Measurements from ENCODE around the gene IFITM2. TPM values are rescaled to one million over a fixed set of nuclear protein-coding genes. Genes with fewer than 3 reads are reported as not detected.
"Not testable (repeated sequence)": the region's sequence is repeated elsewhere in the genome, so short reads cannot be mapped to it uniquely, and the experiment has no call there.

IFITM2 gene
- total and polyA plus RNA-seq, 2 experiments from 2014 or later, result 71.6 to 267 TPM

GRCh38 chr11:304915-305843 lies 2.4 kb upstream of the IFITM2 start:
- Histone ChIP-seq H3K27ac (no peak overlapping the region), H3K4me1 (ENCODE audit: low read depth) (peaks cover 16% of the 10 kb centered on the region), H3K36me3 (no peaks in the 10 kb centered on the region), H3K9me3 (ENCODE audit: low read depth) (no peaks in the 10 kb centered on the region), H3K27me3 (no peaks in the 10 kb centered on the region), H3K4me3 (no peak overlapping the region)
- peak; percentile 65 to 89 for DNase-seq (ENCODE audit: low read depth in 1 of 2, low spot score in 1 of 2)
- peak; percentile 71 for TF ChIP-seq CTCF (IDR thresholded peaks at IDR 0.05; ENCODE audit: low read depth, low read length)

GRCh38 chr11:305844-306211 lies 1.8 kb upstream of the IFITM2 start:
- H3K9me3 ChIP-seq (ENCODE audit: low read depth), result no peaks in the 10 kb centered on the region
- H3K27ac ChIP-seq, result peak overlapping the region; percentile 87
- TF ChIP-seq CTCF (IDR thresholded peaks at IDR 0.05; ENCODE audit: low read depth, low read length), result no peak
- DNase-seq (ENCODE audit: low read depth in 1 of 2, low spot score in 1 of 2), result no peak
- no peaks in the 10 kb centered on the region for H3K27me3 ChIP-seq
- H3K36me3 ChIP-seq, result no peaks in the 10 kb centered on the region
- no peak overlapping the region for H3K4me3 ChIP-seq
- H3K4me1 ChIP-seq (ENCODE audit: low read depth), result peaks cover 16% of the 10 kb centered on the region

- Histone ChIP-seq H3K27me3 (no peaks in the 10 kb centered on the region), H3K4me3 (no peak overlapping the region), H3K36me3 (no peaks in the 10 kb centered on the region), H3K9me3 (ENCODE audit: low read depth) (no peaks in the 10 kb centered on the region), H3K4me1 (ENCODE audit: low read depth) (peaks cover 16% of the 10 kb centered on the region), H3K27ac (peak overlapping the region; percentile 87)
- no peak for TF ChIP-seq CTCF (IDR thresholded peaks at IDR 0.05; ENCODE audit: low read depth, low read length)
- no peak for DNase-seq (ENCODE audit: low read depth in 1 of 2, low spot score in 1 of 2)
These were observed 808 bp upstream of the IFITM2 start for GRCh38 chr11:306645-307371.

- not testable (repeated sequence) for H3K4me3 ChIP-seq
- H3K27ac ChIP-seq, result peak overlapping the region; percentile 87
These were observed 1.4 kb downstream of the IFITM2 start for GRCh38 chr11:308740-309665.

GRCh38 chr11:309979-310572 lies 2.5 kb downstream of the IFITM2 start:
- H3K27ac ChIP-seq; H3K4me3 ChIP-seq; H3K36me3 ChIP-seq; H3K9me3 ChIP-seq (ENCODE audit: low read depth); H3K27me3 ChIP-seq: not testable (repeated sequence)
- peaks cover 33% of the 10 kb centered on the region for H3K4me1 ChIP-seq (ENCODE audit: low read depth)
- DNase-seq (ENCODE audit: low read depth in 1 of 2, low spot score in 1 of 2), result peak in 1 of 2 donors; percentile 38

More at GRCh38 chr11:308740-309665, 1.4 kb downstream of the IFITM2 start:
- not testable (repeated sequence) for H3K27me3 ChIP-seq; H3K9me3 ChIP-seq (ENCODE audit: low read depth); H3K36me3 ChIP-seq
- H3K4me1 ChIP-seq (ENCODE audit: low read depth), result peaks cover 27% of the 10 kb centered on the region
- peak in 1 of 2 donors; percentile 8 for DNase-seq (ENCODE audit: low read depth in 1 of 2, low spot score in 1 of 2)

- not testable (repeated sequence) for H3K27me3 ChIP-seq; H3K9me3 ChIP-seq (ENCODE audit: low read depth); H3K4me3 ChIP-seq; DNase-seq (ENCODE audit: low read depth in 1 of 2, low spot score in 1 of 2); H3K27ac ChIP-seq; H3K36me3 ChIP-seq
- H3K4me1 ChIP-seq (ENCODE audit: low read depth), result peaks cover 33% of the 10 kb centered on the region
These were observed 3.6 kb downstream of the IFITM2 start for GRCh38 chr11:311013-311748.
